ENCODE measurements around the gene PHKA2.
"Not testable (repeated sequence)": the region's sequence is repeated elsewhere in the genome, so short reads cannot be mapped to it uniquely, and the experiment has no call there.

The PHKA2 gene, protein sequence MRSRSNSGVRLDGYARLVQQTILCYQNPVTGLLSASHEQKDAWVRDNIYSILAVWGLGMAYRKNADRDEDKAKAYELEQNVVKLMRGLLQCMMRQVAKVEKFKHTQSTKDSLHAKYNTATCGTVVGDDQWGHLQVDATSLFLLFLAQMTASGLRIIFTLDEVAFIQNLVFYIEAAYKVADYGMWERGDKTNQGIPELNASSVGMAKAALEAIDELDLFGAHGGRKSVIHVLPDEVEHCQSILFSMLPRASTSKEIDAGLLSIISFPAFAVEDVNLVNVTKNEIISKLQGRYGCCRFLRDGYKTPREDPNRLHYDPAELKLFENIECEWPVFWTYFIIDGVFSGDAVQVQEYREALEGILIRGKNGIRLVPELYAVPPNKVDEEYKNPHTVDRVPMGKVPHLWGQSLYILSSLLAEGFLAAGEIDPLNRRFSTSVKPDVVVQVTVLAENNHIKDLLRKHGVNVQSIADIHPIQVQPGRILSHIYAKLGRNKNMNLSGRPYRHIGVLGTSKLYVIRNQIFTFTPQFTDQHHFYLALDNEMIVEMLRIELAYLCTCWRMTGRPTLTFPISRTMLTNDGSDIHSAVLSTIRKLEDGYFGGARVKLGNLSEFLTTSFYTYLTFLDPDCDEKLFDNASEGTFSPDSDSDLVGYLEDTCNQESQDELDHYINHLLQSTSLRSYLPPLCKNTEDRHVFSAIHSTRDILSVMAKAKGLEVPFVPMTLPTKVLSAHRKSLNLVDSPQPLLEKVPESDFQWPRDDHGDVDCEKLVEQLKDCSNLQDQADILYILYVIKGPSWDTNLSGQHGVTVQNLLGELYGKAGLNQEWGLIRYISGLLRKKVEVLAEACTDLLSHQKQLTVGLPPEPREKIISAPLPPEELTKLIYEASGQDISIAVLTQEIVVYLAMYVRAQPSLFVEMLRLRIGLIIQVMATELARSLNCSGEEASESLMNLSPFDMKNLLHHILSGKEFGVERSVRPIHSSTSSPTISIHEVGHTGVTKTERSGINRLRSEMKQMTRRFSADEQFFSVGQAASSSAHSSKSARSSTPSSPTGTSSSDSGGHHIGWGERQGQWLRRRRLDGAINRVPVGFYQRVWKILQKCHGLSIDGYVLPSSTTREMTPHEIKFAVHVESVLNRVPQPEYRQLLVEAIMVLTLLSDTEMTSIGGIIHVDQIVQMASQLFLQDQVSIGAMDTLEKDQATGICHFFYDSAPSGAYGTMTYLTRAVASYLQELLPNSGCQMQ

GRCh38 chrX:18983666-18984380 lies at the start of gene PHKA2:
Gene PHKA2, minus strand, starts transcription at chrX:18984114. Its CDS starts 182 bp downstream, at chrX:18983932.
- no peak for DNase-seq

DNA sequence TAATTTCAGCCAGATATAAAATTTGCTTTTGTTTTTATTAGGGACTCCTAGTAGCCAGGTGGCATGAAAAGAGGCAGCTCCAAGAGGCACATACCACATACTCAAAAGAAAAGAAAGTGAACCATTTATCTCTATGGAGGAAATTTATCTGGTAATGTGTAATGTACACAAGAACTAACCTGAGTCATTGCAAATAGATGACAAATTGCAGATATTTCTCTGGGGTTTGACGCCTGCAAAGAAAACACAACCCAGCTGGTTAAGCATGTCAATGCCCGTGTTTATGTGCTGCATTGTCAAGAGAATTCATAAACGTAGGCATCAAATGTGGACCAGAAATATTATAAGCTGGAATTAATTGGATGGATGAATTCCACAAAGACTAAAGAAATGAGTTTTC lies 46.9 kb upstream of the PHKA2 start:
- no peak for DNase-seq

DNA sequence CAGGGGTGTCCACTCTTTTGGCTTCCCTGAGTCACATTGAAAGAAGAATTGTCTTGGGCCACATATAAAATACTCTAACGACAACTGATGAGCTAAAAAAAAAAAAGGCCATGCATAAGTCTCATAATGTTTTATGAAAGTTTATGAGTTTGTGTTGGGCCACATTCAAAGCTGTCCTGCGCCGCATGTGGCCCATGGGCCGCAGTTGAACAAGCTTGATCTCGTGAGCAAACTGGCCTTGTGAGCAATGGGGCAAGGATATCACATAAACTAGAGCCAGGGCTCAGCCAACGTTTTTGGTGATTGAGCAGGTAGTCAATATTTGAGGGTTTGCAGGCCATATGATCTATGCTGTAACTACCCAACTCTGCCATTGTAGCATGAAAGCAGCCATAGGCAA lies 44.6 kb upstream of the PHKA2 start:
- DNase-seq, result no peak

GRCh38 chrX:19024366-19024765 lies 40.5 kb upstream of the PHKA2 start:
- DNase-seq, result no peak

- DNase-seq, result no peak
Measured at GRCh38 chrX:19019996-19020395, 36.1 kb upstream of the PHKA2 start.

DNA sequence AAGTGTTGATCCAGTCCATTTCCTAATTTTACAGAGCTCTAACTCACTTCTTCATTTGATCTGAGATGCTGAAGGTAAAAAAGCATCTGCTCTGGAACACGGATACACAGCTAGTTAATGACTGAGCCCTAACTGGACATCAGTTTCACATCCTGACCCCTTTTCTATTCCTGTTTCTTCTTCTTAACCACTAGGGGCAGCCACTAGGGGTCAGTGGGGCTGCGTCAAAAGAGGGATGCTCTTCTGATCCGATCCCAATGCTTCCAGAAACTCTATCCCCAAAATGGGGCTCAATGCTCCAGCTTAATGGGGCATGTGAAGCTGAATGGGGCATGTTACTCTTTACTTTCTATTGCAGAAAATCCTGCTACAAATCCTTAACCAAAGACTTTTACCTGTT lies 33.4 kb upstream of the PHKA2 start:
- no peak for DNase-seq

- DNase-seq, result not testable (repeated sequence)
Measured at GRCh38 chrX:19016614-19017013, 32.7 kb upstream of the PHKA2 start.

DNA sequence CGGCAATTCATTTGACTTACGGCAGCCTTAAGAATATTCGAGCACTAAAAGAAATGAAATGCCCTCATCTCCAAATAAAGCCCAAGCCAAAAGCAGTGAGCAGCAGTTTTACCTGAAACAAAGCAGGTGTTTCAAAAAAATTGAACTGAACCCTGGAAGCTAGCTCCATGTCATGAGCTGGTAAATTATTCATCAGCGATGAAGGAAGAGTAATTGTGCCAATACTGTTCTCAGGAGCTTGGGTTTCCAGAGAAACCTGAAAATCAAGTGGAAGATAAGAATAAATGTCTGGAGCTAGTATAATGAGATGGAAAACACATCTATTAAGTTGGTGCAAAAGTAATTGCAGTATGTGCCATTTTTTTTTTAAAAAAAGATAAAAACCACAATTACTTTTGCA lies 24.0 kb upstream of the PHKA2 start:
- no peak for DNase-seq

DNA sequence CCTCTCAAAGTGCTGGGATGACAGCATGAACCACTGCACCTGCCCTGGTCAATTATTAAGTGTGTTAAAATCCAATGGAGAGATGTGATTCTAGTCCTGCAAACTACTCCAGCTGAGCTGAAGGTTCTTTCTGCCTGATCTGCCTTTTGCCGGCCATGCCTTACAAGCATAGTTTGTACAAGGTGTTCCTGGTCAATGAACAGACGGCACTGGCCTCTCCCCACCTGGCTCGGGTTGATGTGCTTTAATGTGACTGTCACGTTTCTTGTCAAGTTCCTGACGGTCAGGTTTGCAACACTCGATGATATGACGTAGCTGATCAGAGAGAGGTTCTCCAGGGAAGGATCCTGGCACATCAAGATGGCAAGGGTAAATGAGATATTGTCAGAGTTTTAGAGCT lies 23.1 kb upstream of the PHKA2 start:
- DNase-seq, result no peak

GRCh38 chrX:19005909-19006308 lies 22.0 kb upstream of the PHKA2 start:
- no peak for DNase-seq

DNA sequence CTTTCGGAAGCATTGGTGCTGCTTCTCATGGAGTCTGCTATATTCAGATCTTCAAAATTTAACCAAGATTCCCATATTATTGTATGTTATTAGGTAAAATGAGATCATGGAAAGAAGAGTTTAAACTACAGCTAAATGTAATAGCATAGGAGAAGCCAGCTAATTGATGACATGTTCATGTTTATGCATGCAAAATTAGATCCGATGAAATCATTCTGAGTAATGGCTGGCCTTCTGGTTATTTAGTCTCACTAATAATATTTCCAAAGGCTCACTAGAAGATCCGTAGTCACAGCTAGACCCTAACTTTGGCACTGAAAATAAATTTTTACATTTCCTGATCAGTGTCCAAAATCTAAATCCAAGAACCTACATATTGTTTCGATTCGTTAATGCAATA lies 19.8 kb upstream of the PHKA2 start:
- no peak for DNase-seq

GRCh38 chrX:18998653-18999052 lies 14.7 kb upstream of the PHKA2 start:
- DNase-seq, result no peak

GRCh38 chrX:18997916-18998315 lies 14.0 kb upstream of the PHKA2 start:
- no peak for DNase-seq

DNA sequence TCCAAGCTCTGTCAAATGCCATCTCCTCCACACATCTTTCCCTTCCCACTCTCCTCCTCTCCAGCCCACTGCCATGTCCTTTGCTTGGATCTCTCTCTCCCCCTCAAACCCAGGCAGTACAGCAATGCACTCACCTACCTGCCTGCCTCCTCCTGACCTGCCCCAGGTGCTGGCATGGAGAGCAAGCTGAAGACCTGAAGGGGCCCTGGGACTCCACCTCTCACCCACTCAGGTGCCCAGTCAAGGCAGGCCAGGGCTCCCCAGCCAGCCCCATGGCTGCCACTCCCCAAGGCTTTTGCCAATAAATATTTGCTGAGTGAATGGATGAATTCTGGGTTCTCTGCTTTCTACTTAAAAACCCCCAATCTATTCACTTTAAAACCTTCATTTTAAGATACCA lies 12.6 kb upstream of the PHKA2 start:
- DNase-seq, result no peak

DNA sequence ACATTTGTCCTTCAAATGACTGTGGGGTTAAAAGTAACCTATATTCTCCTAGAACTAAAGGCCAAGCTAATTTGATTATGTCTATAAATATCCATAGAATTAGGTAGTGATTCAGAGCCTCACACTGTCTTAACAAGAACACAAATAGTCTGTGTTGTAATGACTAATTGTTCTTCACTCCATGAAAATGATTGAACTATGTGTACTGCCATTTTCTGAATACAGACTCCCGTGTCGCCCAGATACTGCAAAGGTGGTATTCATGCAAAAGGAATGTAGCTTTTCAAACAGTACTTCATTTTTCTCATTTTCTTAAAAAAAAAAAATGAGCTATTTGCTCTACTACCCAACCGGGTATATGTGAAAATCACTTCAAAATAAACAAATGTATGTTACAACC lies 11.3 kb upstream of the PHKA2 start:
- no peak for DNase-seq

GRCh38 chrX:18994713-18995112 lies 10.8 kb upstream of the PHKA2 start:
- no peak for DNase-seq

DNA sequence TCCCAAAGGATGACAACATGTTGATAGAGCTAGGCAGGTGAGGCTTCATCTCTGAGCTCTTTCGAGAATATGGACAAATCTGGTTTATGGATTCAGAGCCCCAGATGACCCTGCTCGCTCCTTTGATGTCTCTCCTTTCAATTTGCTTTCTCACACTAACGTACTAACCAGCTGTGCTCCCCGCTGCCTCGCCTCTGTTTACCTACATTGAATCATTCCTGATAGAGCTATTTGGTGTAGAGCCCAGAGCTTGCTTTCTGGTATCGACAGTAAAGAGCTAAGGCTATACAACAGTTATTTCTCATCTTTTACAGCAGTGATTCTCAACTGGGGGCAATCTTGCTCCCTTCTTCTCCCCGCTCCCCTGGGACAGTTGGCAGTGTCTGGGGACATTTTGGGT lies 8.9 kb upstream of the PHKA2 start:
- no peak for DNase-seq

GRCh38 chrX:18985186-18985435 lies 1.2 kb upstream of the PHKA2 start:
- DNase-seq, result no peak

DNA sequence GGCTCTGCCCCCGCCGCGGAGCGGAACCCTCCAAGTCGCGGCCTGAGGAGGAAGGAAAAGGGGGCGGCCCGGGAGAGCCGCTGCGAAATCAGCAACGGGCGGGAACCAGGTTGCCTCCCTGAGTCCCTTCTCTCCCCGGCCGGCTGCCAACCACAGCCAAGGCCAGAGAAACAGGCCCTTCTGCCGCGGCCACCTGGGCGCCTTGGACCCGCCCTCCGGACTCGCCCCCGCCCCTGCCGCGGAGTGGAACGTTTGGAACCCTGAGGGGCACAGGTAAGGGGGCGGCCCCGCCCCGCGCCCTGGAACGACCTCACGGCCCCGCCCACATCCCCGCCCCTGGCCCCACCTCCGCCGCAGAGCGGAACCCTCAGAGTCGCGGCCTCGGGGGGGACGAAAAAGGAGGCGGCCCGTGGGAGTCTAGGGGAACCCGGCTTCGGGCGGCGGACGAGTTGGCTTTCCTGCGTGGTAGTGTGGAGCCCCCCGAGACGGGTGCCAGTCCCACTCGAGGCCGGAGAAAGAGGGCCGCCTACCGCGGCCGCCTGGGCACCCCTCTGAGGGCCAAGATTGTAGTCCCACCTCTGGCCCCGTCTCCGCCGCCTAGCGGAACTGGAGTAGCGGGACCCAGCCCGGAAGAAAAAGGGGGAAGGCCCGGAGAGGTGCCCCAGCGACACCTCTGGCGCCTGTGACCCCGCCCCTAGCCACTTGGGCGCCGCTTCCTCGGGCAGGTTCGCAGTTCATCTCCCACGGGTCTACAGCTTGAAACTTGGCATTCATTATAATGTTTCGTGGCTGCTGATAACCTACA lies 669 bp upstream of the PHKA2 start:
- peak; percentile 6 for DNase-seq

DNA sequence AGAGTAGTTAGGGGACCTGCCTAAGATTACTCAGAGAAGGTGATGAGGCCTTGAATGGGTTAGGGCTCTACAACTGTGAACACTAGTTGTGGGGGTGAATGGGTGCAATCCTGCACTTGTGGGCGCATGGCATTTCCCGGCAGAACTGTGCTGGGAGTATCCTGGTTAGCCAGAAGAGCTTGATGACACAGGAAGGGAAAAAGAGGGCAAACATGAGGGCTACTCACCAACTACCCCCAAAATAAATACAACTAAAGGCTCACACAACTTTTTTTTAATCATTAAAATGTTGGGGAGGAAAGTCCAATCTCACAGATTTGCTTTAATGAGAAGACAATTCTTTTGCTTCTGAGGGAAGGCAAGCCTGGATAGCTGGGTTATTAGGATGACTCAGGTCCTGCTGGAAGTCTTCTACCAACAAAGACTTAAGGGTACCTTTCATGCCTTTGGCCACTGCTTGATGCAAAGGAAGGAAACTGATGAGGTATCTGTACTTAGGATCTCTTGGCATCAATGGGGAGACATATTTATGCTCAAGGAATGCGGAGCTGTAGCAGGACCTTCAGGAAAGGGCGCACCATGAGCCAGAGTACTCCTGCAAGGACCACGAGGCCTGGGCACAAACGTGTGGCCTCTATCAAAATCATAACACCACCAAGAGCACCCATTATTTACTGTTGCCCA lies 2.6 kb downstream of the PHKA2 start:
- DNase-seq, result no peak

DNA sequence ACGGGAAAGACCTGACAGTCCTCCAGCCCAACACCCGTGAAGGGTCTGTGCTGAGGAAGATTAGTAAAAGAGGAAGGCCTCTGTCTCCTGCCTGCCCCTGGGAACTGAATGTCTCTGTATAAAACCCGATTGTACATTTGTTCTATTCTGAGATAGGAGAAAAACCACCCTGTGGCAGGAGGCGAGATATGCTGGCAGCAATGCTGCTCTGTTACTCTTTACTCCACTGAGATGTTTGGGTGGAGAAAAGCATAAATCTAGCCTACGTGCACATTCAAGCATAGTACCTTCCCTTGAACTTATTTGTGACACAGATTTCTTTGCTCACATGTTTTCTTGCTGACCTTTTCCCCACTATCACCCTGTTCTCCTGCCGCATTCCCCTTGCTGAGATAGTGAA lies 3.7 kb downstream of the PHKA2 start:
- DNase-seq, result not testable (repeated sequence)

DNA sequence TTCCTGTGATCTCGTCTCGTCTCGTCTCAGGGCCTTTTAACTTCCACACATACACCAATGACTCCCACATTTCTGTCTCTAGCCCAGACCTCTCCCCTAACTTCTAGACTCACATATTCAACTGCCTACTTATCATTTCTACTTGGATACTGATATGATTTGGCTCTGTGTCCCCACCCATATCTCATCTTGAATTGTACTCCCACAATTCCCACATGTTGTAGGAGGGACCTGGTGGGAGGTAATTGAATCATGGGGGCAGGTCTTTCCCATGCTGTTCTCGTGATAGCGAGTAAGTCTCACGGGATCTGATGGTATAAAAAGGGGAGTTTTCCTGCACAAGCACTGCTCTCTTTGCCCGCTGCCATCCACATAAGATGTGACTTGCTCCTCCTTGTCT lies 8.9 kb downstream of the PHKA2 start:
- no peak for DNase-seq

Data from SIG-M5 (cell line).